HG02870 (cell line): ENCODE data around the gene ATP5MC2.
"Not testable (repeated sequence)": the region's sequence is repeated elsewhere in the genome, so short reads cannot be mapped to it uniquely, and the experiment has no call there.

Experiments used
- ATAC-seq: cut with Tn5 transposase; IDR thresholded peaks from one replicate; pipeline ENCODE4 v1.9.1; 2021; ENCODE audit warnings: mild to moderate bottlenecking, moderate library complexity; ENCODE audit not compliant: unreplicated experiment

The ATP5MC2 gene

DNA sequence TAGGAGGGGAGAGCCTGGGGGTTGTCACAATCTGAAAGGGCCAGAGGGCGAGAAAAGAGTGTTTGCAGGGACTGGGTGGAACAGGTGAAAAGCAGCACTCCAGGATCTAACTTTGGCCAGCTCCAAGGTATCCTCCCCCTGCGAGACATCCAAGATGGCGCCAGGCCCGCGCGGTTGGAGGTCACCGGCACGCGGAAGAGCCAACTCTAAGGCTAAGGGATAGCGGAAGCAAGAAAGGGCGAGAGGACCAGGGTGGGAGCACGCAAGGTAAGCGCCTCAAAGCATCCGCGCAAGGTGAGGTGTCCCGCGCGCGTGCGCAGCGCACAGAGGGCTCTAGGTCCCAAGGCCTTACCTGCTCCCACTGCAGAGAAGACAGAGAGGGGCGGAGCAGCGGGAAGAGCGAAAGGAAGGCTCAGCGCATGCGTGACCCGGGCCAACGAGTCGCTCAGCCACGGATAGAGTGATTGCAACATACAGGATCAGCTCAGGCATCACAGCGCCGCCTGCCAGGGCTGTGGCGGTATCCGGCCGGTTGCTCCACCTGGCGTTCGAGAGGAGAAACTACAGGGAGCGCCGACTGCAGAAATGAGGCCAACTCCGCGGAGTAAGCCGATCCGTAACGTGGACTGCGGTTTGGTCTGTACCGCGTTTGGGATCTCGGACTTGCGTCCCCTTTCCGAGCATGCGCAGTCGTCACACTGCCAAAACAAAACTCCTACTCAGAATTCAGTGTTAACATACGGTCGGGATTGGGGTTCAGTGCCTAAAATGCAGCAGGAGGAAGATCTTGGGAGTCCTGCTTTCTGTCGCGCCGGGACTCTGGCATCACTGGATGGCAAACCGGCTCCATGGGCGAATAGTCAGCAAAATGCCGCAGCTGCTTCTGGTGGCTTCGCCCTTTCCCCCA is at the start of gene ATP5MC2:
Gene ATP5MC2 (minus strand): TSS at position 383 of the 907 bp plus-strand sequence. CDS start 3,469 bp downstream, outside the sequence.
- peak; percentile 96 for ATAC-seq

DNA sequence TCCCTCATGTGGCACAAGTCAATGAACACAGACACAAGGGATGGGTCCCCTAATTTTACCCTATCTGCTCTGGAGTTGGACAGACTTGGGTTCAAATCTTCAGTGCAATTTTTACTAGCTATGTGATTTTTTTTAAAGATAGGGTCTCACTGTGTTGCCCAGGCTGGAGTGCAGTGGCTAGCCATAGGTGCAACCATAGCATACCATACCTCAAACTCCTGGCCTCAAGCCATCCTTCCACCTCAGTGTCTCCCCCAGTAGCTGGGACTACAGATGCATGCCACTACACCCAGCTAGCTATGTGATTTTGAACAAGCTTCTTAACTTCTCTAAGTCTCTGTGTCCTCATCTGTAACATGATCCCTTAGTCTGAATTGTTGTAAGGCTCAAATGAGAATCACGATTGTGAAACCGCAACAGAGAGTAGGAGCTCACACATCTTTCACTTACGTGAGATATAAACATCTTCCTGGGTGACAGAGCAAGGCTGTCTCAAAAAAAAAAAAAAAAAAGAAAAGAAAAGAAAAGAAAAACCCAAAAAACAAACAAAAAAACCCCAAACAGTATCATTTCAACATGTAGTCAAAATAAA is 46.7 kb upstream of the ATP5MC2 start:
- no peak for ATAC-seq

DNA sequence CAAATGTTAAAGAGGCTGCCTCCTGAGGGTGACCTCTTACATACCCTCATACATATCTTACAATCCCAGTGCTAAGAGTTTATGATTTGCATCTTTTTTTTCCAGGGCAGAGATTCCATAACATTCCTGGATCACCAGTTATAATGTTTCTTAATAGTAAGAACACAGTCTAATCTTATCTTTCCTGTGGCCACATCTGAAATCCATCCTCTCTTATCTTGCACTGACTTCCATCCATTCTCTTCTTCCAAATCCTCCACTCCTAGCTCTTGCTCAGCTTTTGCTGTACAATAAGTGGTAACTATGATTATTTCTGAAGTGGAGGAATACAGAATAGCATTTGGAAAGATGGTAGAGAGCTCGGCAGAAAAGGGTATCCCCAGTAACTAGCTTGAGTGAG is 45.1 kb upstream of the ATP5MC2 start:
- ATAC-seq, result no peak

DNA sequence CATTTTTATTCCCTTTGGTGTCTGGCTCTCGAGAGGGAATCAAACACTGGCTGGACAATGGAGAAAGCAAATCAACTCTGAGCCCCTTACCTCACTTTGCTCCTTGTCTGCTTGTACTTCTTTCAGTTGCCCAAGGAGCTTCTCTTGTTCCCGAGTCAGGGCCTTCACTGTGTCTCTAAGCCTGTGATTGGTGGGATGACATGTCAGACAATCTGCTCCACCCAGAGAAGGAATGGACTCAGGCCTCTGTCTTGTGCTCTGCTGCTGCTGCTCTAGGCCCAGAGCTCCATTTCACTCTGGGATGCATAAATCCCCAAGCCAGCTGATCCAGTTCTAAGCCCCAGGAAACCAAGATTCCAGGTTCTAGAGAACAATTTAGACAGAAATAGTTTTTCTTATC is 43.8 kb upstream of the ATP5MC2 start:
- ATAC-seq, result no peak

DNA sequence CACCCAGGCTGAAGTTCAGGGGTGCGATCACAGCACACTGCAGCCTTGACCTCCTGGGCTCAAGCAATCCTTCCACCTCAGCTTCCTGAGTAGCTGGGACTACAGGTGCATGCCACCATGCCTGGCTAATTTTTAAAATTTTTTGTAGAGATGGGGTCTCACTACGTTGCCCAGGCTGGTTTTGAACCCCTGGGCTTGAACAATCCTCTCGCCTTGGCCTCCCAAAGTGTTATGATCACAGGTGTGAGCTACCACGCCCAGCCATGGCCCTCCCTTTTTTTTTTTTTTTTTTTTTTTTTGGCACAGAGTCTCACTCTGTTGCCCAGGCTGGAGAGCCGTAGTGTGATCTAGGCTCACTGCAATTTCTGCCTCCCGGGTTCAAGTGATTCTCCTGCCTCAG is 42.7 kb upstream of the ATP5MC2 start:
- ATAC-seq, result not testable (repeated sequence)

DNA sequence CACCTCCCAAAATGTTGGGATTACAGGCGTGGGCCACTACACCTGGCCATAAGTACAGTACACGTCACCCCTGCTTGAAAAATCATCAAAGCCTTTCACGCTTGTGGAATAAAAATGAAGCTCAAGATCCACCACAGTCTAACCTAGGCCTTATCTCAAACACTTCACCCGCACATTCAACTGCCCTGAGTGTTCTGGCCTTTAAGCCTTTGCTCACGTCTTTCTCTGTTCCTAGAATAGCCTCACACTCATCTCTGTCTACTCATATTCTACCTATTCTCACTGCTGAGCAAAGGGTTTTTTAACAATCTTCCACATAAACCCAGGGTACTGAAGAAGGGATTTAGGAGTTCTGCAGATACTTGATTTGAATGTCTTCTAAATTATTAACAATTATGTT is 41.4 kb upstream of the ATP5MC2 start:
- ATAC-seq, result no peak

DNA sequence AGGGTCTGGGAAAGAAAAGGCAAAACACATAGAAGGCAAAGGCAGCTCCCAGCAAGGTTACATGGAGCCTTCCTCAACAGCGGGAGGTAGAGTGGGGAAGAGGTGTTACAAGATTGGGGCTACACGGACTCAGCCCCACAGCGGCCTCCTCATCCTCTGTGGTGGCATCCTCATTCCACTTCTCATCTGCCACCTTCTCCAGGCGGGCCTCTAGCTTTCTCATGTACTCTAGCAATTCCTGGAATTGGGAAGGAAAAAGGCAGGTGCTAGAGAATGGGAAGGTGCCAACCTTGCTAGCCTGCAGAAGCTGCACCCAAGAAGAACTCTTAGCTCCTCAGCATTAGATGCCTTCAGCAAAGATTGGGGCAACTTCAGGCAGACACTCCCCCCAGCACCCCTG is 38.1 kb upstream of the ATP5MC2 start:
- ATAC-seq, result no peak

DNA sequence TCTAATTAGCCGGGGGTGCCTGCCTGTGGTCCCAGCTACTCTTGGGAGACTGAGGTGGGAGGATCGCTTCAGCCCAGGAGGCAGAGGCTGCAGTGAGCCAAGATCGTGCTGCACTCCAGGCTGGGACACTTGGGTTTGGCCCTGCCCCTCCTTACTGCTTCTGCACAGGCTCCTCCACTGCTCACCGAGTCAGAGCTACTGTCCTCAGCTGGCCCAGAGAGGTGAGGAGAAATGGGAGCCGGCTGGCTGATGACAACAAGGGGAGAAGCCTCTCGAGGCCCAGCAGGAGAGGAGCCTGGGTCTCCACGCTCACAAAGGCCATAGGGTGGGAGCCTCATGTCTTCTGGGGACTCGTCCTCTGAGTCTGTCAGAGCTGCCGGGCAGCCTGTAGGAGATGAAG is 37.6 kb upstream of the ATP5MC2 start:
- ATAC-seq, result no peak

DNA sequence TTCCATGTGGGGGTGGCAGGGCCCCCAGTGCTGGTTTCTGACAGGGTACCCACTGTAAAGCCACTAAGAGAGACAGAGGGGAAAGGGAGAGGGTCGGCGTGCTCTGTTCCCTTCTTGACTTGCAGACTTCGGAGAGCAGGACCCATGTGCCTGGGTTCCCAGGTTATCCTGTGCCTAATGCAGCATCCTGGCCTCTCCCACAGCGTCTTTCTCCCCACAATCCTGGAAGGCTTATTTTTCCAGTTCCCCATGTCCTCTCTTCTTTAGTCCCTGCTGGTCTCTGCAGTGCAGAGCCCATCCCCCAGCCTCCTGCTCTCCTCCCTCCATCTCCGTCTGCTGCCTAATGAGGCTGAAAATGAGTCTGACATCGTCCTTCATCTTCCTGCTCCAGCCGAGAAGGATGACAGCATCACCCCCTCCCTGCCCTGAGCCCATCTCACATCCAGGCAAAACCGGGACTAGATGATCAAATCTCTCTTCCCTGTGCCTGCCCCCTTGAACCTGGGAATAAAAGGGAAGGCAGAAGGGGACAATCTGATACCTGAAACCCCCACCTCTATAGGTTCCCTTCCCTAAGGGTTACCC is 36.3 kb upstream of the ATP5MC2 start:
- no peak for ATAC-seq

DNA sequence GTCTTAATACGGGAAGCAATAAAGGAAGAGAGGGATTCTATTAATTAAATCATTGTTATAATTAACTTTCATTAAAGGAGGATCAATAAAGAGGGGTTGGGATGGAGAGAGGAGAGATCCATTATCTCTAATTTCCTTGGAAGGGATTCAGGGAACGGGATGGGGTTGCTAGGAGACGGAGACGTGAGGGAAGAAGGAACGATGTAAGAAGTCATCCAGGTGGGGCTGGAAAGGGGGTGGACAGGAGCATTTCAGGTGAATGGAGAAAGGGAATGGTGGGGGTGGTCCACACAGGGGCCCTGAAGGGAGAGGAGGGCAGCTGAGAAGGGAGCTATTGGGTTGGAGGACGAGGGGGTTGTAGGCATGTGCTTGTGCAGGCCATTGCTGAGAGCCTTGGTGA is 34.2 kb upstream of the ATP5MC2 start:
- no peak for ATAC-seq

DNA sequence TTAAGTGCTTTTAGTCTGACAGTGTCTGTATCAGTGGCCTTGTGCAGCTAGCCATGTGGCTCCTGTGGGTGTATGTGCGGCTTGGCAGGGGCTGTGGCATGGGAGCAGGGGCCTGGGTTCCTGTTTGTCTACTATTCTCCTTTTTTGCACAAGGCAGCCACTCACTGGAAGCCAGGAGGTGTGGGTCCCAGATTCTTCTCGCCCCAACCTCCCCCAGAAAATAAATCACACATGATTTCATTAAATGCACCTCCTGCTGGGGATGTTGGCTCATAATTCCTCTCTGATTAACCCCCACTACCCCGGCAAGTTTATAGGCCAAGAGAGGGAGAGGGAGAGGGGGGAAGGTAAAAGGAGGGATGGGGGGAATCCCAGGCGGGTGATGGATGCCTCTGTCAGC is 33.8 kb upstream of the ATP5MC2 start:
- no peak for ATAC-seq

DNA sequence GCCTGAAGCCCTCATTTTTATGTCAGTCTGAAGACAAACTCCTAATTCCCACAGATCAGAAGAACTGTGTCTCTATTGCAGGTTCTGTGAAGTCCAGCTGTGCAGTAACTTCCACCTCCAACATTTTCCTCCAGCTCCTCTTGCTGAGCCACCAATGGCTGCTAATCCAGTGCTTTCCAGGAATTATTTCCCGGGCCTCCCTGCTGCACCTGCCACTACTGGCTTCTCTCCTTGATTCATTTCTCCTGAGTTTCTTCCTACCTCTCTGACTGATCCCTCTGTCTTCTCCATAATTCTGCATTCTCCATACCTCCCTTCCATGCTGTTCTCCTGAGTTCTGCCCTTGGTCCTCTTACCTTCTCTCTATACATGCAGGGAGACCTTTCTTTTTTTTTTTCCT is 30.2 kb upstream of the ATP5MC2 start:
- ATAC-seq, result no peak

DNA sequence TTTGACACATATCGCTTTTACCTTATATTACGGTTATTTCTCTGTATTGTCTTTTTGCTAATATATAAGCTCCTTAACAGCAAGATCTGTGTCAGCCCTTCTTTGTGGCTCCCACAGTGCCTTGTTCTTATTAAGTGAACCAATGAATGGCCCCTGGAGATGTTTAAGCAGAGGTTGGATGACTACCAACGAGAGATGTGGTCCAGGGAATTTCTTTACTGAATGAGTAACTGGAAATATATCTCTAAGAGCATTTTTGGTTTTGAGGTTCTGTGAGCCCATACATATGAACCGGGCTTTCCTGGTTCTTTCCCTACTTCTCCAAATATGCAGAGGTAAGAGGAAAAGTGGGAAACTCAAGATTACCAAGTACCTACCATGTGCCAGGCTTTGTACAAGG is 27.9 kb upstream of the ATP5MC2 start:
- no peak for ATAC-seq

DNA sequence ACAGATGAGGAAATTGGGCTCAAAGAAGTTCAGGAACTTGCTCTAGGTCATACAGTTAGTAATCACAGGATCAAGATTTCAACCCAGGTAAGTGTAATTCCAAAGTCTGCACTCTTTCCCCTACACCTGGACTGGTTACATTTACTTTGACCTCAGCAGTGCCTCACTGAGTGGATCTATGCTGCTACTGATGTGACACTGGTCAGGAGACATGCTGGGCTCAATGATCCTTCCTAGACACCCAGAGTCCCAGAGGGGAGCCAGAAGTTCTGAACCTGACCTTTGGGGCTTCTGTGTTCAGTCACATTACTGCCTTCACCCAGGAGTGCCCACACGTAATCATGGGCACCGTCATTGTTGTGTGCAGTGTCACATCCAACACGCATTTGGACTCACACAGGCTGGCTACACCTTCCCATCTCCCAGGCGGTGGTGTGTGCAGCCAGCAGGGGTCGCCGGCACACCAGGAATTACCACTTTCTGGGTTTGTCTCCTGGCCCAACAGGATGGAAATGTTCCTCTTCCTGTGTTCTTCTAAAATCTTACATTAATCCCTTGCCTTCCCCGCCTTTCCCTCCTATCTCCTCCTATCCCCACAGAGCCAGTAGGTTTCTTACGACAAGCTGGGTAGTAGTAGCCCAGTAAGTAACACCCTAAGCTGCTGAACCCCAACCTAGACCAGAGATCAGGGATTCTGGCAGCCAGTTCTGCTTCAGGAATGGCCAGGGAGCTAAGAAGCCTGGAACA is 25.8 kb upstream of the ATP5MC2 start:
- peak; percentile 59 for ATAC-seq

DNA sequence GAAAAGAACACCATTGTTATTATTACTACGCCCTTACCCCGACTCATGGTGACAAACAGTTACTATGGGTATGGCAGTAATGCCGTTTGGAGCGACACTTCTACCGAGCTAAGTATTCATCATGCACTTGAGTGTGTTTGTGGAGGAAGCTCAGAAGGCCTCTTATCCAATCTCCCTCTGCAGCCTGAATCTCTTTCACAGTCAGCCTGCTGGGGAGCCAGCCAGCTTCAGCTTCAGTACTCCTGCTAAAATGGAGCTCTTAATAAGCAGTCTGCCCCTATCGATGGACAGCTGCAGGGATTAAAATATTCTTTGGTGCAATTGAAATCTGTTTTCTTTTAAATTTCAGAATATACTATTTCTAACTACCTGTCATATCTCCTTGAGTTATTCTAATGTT is 24.7 kb upstream of the ATP5MC2 start:
- ATAC-seq, result no peak

DNA sequence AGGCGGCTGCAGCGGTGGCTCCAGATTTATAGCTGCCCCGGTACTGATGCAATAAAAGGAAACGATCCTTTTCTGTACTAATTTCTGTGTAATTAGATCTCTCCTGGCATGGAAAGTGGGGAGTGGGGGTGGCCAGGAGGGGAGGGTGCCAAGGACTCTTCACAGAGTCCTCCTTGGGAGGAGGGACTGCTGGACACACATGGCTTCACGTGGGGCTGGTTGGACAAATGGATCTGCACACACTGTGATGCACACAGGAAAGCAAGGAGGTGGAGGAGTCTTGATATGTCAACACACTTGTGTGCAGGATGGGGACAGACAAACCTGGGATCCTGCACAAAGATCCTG is 23.8 kb upstream of the ATP5MC2 start:
- ATAC-seq, result no peak

DNA sequence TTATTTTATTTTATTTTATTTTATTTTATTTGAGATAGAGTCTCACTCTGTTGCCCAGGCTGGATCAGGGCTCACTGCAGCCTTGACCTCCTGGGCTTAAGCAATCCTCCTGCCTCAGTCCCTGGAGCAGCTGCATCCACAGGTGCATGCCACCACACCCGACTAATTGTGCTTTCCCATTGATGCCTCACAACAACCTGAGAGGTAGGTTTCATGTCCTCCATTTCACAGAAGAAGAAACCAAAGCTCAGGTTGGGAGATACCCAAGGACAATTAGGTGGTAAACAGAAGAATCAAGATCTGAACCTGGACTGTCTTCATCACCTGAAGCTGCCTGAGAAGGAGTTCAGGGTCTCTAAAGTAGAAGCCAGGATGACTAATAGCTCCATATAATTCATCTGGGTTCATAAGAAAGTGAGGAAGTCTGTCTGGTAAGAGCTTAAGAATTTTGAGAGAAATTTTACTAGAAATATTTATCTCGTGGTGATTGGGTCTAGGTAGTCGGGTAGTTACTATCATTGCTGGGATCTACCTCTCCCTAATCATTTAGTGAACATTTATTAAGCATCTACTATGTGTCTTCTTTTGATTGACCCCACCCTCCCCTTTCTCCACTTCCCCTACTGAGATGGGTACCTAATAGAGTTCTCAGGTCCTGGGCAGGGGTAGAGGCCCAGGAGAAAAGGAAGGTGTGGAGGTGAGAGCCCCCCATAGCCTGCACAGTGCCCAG is 23.2 kb upstream of the ATP5MC2 start:
- ATAC-seq, result no peak

DNA sequence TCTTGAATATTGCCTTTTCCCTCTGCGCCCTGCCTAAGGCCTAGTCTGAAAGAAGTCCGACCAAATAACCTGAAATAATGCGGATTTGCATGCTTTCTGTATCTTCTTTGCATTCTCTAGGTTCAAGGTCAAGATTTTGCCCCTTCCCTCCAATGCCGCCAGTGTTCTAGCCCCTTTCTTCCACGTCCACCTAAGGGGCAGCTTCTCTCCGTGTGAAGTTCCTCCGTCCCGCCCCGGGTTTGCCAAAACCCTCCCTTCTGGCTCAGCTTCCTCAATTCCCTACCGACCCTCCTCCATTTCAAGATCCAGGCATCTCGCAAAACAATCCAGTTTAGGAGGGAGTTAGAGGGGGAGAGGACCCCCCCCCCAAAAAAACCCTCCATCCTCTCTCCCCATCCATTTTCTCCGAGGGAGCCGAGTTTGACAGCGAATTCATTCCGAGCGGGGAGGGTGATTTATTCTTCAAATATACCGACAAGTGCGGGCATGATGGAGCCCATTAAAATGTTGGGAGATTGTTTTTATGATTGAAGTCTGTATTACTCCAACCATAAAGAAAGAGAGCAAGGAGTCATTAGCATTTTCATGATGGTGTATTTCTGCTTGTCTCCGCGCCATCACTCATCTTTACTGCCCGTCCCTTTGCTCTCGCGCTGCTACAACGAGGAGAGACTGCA is 20.9 kb upstream of the ATP5MC2 start:
- ATAC-seq, result no peak

DNA sequence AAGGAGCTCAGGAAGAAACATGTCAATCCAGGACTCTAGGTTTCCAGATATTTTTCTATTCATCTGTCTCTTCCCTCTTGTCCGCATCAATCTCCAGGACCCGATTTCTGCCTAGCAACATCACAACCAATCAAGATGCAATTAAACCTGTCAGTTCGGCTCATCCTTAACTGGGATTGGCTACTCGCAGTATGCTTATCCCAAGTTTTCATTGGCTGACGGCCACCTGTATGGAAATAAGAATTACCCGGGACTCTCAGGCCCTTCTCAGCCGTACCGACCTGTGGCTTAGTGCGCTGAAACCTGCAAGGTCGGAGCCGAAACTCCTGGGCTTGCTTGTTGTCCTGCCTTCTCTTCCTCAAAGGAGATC is 20.4 kb upstream of the ATP5MC2 start:
- ATAC-seq, result no peak
